B cell (primary cell): Measurements from ENCODE around the gene AP1M1.

ENCODE experiments used
- CTCF ChIP-seq: fragments of 200-600 bp; IDR thresholded peaks from one replicate; pipeline ENCODE4 v1.8.0; 2022; ENCODE audit warnings: antibody characterized with exemption, mild to moderate bottlenecking
- EZH2 ChIP-seq: IDR thresholded peaks from 2 replicates; pipeline ENCODE4 v1.6.1; 2012; ENCODE audit warnings: borderline replicate concordance, low read depth, mild to moderate bottlenecking, moderate library complexity, low read length; ENCODE audit not compliant: insufficient read depth, poor library complexity, severe bottlenecking

GRCh38 chr19:16185123-16185767 lies 12.5 kb upstream of the AP1M1 start, which contains the start of gene FAM32A:
- TF ChIP-seq CTCF (no peak), EZH2 (no peak)
